ENCODE results near the gene CDC34. TPM values are rescaled to one million over a fixed set of nuclear protein-coding genes. Genes with fewer than 3 reads are reported as not detected.

CDC34 gene
- total RNA-seq, 1 donor, result 31.0 TPM

- TF ChIP-seq, protein P1, sequence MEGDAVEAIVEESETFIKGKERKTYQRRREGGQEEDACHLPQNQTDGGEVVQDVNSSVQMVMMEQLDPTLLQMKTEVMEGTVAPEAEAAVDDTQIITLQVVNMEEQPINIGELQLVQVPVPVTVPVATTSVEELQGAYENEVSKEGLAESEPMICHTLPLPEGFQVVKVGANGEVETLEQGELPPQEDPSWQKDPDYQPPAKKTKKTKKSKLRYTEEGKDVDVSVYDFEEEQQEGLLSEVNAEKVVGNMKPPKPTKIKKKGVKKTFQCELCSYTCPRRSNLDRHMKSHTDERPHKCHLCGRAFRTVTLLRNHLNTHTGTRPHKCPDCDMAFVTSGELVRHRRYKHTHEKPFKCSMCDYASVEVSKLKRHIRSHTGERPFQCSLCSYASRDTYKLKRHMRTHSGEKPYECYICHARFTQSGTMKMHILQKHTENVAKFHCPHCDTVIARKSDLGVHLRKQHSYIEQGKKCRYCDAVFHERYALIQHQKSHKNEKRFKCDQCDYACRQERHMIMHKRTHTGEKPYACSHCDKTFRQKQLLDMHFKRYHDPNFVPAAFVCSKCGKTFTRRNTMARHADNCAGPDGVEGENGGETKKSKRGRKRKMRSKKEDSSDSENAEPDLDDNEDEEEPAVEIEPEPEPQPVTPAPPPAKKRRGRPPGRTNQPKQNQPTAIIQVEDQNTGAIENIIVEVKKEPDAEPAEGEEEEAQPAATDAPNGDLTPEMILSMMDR (IDR thresholded peaks at IDR 0.05; ENCODE audit: insufficient read depth, low read length), result no peak
- no peak for DNase-seq (ENCODE audit: low read depth)
- no peak overlapping the region for H3K4me3 ChIP-seq (ENCODE audit: low read depth, low read length)
These were observed 28.6 kb downstream of the CDC34 start for GRCh38 chr19:560121-560520.

GRCh38 chr19:566403-566802 is 34.8 kb downstream of the CDC34 start:
- TF ChIP-seq, protein P1 (IDR thresholded peaks at IDR 0.05; ENCODE audit: insufficient read depth, low read length), result no peak
- DNase-seq (ENCODE audit: low read depth), result peak; percentile 93
- H3K4me3 ChIP-seq (ENCODE audit: low read depth, low read length), result no peak overlapping the region

DNA sequence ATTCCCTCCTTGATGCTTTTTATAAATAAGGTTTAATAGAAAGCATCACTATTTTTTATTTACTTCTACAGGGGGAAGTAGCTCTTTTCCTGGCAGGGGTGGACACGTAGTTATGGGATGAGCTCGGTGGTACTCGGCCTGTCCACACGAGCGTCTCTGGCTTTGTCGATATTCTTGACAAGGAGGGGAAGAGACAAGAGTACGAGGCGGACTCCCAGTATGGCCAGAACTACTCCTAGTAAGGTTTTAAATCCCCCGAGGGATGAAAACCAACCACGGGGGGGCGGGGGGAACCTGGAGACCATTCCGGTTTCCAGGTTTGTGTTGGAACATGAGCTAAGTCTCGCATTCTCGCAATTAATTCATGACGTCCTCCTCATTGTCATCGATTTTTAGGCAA is 35.3 kb downstream of the CDC34 start:
- TF ChIP-seq, protein P1 (IDR thresholded peaks at IDR 0.05; ENCODE audit: insufficient read depth, low read length), result no peak
- no peak overlapping the region for H3K4me3 ChIP-seq (ENCODE audit: low read depth, low read length)
- DNase-seq (ENCODE audit: low read depth), result no peak

DNA sequence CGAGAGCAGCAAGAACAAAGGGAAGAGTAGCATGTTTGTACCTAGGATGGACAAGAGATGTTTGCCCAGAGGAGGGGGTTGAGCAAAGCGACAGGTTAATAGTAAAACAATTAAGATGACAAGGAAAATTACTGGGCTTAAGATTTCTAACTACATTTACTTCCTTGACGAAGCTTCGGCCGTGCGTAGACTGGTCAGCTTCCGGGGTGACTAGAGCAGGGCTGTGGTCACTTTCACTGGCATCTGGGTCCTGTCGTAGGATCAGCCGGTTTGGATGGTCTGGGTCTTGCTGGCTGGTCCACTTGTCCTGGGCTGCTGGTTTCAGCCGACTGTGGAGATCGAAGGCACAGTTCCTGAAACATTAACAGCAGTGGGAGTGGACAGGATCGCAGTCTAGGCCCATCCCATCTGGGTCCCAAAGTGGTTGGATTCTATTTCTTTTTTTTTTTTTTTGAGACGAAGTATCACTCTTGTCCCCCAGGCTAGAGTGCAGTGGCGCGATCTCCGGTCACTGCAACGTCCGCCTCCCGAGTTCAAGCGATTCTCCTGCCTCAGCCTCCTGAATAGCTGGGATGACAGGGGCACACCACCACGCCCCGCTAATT is 35.8 kb downstream of the CDC34 start:
- no peak for DNase-seq (ENCODE audit: low read depth)
- TF ChIP-seq, protein P1 (IDR thresholded peaks at IDR 0.05; ENCODE audit: insufficient read depth, low read length), result no peak
- no peak overlapping the region for H3K4me3 ChIP-seq (ENCODE audit: low read depth, low read length)

GRCh38 chr19:570251-570686 is 38.7 kb downstream of the CDC34 start:
- TF ChIP-seq, protein P1 (IDR thresholded peaks at IDR 0.05; ENCODE audit: insufficient read depth, low read length), result no peak
- no peak for DNase-seq (ENCODE audit: low read depth)
- no peak overlapping the region for H3K4me3 ChIP-seq (ENCODE audit: low read depth, low read length)

- no peak for DNase-seq (ENCODE audit: low read depth)
These were observed 39.5 kb downstream of the CDC34 start for GRCh38 chr19:570937-571565.

More at GRCh38 chr19:570937-571565, 39.5 kb downstream of the CDC34 start:
- H3K4me3 ChIP-seq (ENCODE audit: low read depth, low read length), result peak overlapping the region; percentile 69
- TF ChIP-seq, protein P1 (IDR thresholded peaks at IDR 0.05; ENCODE audit: insufficient read depth, low read length), result no peak
